SK-N-SH (cell line): Measurements from ENCODE around the gene SNX27.

Source experiments
- EP300 ChIP-seq, 2 experiments: IDR thresholded peaks; 2 replicates each; pipeline versions ENCODE4 v1.4.0 to v1.6.1; 2012; ENCODE audit warnings: borderline replicate concordance in 1 of 2, low read depth in 1 of 2, low read length in 1 of 2
- FOXM1 ChIP-seq: IDR thresholded peaks from 2 replicates; pipeline ENCODE4 v1.4.0; 2012; ENCODE audit warnings: low read depth, mild to moderate bottlenecking
- POLR2AphosphoS5 ChIP-seq: IDR thresholded peaks from 2 replicates; pipeline ENCODE4 v1.6.1; 2012; ENCODE audit warnings: low read depth, low read length
- USF2 ChIP-seq: fragments of 150-350 bp; IDR thresholded peaks from 2 replicates; pipeline ENCODE4 v1.6.1; 2017; ENCODE audit warnings: antibody characterized with exemption, low read length, low read depth, borderline replicate concordance
- TF ChIP-seq, protein P1 (sequence below): fragments of 200-600 bp; sonication (generic); IDR thresholded peaks from 2 replicates; pipeline ENCODE4 v1.6.1; 2017; ENCODE audit warnings: antibody characterized with exemption, mild to moderate bottlenecking, moderate library complexity

DNA sequence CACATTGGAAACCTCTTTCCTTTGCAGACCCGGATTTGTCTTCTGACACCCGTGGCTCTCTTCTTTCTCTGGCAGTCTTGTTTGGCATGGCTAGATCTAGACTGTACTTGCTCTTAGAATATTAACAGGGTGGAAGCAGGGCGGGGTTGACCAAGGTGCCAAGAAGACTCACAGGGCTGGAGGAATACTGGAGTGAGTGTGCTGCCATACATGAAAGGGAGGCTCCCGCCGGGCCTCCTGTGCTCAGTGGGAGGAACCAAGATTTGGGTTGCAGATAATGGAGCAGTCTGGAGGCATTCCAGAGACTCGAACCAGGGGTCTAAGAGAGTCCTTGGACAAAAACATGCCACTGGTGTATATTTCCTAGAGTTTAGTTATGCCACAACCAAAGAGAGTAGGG, 27.6 kb upstream of the SNX27 start:
- TF ChIP-seq EP300 (IDR thresholded peaks at IDR 0.05; ENCODE audit: borderline replicate concordance in 1 of 2, low read depth in 1 of 2, low read length in 1 of 2) (no peak), POLR2AphosphoS5 (no peak), FOXM1 (no peak), USF2 (no peak)
- TF ChIP-seq, protein P1, sequence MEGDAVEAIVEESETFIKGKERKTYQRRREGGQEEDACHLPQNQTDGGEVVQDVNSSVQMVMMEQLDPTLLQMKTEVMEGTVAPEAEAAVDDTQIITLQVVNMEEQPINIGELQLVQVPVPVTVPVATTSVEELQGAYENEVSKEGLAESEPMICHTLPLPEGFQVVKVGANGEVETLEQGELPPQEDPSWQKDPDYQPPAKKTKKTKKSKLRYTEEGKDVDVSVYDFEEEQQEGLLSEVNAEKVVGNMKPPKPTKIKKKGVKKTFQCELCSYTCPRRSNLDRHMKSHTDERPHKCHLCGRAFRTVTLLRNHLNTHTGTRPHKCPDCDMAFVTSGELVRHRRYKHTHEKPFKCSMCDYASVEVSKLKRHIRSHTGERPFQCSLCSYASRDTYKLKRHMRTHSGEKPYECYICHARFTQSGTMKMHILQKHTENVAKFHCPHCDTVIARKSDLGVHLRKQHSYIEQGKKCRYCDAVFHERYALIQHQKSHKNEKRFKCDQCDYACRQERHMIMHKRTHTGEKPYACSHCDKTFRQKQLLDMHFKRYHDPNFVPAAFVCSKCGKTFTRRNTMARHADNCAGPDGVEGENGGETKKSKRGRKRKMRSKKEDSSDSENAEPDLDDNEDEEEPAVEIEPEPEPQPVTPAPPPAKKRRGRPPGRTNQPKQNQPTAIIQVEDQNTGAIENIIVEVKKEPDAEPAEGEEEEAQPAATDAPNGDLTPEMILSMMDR, result no peak
